Stimulated activated CD4-positive, alpha-beta T cell treated with anti-CD3 and anti-CD28 coated beads, Interleukin-4, amount 100 ng/mL, for 4 hours (primary cell): ENCODE measurements around the gene STK38.
"Not testable (repeated sequence)": the region's sequence is repeated elsewhere in the genome, so short reads cannot be mapped to it uniquely, and the experiment has no call there.

Experiments
- DNase-seq, 2 experiments: peaks; one replicate each; pipeline ENCODE4 v3.0.0-alpha.2; 2020

STK38 gene

DNA sequence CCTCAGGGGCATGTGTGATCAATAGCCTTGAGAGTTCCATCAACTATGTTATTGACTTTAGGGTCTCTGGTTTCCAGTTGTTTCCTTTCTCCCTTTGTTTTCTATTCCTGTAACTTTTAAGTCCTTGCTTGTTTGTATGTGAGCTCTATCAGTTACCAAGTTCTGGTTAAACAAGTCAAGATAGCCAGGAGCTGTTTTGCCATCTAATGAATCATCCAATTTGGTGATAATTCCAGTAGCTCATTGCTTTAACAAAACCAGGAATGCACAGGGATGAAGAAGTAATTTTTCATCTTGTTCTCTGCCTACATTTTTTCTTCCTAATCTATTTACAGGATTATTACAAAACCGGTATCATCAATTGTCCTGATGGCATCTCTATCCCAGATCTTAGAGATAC lies 68.0 kb downstream of the STK38 start:
- no peak for DNase-seq

DNA sequence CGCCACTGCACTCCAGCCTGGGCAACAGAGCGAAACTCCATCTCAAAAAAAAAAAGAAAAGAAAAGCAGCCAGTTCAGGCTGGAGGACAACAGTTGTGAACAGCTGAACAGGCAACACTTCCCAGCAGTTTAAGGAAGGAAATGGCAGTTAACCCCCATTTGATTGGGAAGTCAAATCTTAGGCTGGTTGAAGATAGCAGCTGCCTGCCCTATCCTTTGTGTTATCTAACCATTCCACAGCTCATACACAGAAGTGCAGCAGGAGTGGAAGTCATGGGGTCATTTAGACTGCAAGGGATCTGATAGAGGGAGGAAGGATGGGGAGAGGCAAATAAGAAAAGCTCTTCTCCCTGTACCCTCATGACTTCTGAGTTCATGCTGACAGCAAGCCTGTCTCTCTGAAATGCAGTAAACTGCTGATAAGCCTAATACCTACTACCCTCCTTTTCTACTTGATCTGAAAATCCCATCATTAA lies 69.2 kb downstream of the STK38 start:
- no peak for DNase-seq

DNA sequence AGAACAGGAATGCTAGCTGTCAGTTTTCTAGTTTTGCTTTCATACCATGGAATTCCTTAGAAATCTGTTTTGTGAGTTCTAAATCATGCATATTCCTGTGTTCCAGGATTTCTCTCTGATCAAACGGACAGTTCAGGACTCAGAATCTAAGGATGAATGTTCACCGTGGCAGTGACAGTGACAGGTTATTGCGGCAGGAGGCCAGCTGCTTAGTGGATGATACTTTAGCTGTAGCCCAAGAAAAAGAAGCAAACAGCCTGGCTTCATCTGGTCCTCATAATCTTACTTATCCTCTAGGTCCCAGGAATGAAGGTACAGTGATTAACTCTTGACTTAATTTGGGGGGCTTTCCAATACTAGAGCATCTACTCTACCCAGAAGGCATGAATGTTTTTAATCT lies 77.3 kb downstream of the STK38 start:
- no peak for DNase-seq

DNA sequence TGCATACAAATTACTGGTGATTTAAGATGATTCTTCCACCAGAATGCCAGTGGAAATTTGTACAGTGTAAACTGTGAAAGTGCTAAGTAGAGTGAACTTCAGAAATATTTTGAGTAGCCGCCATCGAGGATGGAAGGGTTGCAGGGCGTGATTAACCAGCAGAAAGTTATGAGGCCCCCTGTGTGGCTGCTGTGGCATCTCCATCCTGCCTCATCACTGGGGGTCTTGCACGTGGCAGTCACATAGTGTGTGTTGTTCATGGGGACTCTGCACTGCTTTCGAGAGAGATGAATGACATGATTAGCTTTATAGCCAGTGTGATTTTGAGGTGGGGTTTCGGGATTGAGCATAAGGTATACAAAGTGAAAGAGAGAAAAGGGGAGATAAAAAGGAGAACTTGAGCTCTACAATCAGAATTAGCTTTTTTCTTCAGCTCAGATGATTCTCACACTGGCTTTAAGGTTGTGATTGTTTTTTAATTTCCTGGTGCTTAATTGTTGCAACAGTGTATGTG lies 78.1 kb downstream of the STK38 start:
- no peak for DNase-seq

DNA sequence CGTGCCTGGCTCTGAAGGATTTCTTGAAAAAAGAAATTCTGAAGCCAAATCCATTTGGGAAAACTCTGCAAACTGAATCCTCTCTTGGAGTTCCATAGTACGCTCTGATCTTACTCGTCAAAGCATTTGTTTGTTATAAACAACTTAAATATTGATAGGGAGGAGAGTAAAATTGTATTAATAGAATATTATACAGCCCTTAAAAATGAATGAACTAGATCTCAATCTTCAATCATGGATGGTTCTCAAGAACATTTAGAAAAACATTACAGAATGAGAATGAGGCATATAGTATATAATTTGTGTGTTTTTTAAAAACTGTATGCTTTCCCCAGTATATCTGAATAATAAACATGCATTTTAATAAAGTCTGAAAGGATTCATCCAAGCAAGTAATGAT lies 79.7 kb downstream of the STK38 start:
- DNase-seq, result no peak

DNA sequence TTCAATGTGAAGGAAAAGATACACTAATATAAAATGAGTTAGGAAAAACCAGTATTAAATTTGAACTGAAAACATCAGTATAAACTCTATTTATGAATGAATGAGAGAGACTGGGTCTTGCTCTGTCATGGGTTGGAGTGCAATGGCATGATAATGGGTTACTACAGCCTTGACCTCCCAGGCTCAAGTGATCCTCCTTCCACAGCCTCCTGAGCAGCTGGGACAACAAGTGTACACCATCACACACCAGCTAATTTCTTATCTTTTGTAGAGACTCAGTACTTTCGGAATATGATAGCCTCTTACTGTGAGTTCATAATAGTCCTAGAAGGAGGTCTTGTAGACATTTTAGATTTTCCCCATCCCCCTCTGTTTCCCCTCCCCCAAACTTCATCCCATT lies 83.0 kb downstream of the STK38 start:
- no peak for DNase-seq

DNA sequence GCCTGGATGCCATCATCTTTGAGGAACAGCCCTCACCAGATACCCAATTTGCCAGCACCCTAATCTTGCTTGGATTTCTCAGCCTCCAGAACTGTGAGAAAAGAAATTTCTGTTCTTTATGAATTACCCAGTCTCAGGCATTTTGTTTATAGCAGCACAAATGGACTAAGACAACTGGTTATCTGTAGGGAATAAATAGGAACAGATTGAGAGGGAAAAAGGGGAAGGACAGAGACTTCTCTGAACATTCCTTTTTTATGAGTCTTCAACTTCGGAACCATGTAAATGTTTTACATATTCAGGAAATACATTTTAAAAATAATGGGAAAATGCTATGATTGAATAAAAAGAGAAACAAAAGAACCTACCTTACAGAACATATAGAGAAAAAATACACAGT lies 83.6 kb downstream of the STK38 start:
- DNase-seq, result no peak

DNA sequence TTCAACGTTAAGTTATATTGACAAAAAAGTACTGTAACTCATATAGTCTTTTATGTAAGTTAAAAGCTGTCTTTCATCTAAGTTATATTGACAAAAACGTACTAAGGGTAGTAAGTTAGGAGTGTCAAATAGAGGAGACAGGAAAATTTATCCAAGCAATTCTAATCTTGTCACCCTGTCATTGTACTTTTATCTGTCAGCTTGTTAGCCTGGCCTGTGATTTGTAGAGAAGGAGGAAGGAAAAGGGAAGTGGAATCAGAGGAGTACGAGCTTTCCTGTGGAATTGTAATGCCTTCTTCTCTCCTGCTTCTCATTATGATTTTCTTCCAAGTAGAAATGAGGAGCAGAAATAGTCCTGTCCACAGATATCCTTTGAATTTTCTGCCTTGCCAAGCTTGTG lies 85.6 kb downstream of the STK38 start:
- no peak for DNase-seq

DNA sequence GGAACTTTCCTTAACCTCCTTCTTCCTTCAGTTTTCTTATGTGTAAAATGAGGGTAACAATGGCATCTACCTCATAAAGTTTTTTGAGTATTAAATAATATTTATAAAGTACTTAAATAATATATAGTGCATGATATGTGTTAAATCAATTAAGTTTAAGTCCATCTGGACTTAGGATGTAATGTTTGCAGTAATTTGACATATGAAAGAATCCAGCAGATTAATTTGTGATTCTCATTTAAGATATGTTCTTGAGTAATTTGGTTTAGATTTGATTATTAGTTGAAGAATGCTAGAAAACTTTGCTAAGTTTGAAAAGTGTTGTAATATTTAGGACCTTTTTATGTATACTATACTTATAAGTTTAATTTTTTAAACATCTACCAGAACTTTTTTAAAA lies 86.4 kb downstream of the STK38 start:
- DNase-seq, result no peak

DNA sequence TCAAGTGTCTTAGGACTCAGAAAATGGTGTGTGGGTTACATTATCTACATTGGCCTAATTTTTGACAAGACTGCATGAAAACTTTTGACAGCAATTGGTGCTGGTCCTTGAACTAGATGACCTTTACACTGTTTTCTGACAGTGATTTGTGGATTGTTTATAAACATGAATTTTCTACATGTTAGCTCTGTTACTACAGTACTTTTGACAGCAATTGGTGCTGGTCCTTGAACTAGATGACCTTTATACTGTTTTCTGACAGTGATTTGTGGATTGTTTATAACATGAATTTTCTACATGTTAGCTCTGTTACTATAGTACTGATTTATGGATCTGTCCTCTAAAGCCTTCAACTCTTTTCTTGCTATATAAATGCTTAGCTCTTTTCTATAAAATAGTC lies 87.8 kb downstream of the STK38 start:
- DNase-seq, result no peak

DNA sequence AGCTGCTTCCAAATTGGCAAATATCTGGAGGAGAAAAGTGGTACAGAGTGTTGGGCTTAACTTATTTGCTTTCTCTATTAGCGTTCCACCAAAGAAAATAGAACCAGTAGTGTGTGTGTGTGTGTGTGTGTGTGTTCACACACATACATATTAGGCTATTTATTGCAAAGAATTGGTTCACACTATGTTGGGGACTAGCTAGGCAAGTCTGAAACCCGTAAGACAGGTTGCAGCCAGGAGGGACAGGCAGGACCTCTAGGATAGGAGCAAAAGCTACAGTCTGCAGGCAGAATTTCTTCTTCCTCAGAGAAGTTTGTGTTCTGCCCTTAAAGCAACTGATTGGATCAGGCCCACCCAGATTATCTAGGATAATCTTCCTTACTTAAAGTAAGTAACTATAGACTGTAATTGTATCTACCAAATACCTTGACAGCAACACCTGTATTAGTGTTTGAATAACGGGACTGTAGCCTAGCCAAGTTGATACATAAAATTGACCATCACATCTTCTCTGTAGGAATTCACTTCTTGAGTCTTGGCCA lies 91.7 kb downstream of the STK38 start:
- DNase-seq, result no peak

DNA sequence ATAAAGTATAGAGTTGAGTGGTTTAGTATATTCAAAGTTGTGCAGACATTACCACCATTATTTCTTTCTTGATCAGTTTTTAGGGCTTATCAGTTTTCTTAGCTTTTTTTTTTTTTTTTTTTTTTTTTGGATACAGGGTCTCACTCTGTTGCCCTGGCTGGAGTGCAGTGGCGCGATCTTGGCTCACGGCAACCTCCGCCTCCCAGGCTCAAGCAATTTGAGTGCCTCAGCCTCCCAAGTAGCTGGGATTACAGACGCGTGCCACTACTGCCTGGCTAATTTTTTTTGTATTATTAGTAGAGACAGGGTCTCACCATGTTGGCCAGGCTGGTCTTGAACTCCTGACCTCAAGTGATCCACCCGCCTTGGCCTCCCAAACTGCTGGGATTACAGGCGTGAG lies 94.4 kb downstream of the STK38 start:
- DNase-seq, result not testable (repeated sequence)

DNA sequence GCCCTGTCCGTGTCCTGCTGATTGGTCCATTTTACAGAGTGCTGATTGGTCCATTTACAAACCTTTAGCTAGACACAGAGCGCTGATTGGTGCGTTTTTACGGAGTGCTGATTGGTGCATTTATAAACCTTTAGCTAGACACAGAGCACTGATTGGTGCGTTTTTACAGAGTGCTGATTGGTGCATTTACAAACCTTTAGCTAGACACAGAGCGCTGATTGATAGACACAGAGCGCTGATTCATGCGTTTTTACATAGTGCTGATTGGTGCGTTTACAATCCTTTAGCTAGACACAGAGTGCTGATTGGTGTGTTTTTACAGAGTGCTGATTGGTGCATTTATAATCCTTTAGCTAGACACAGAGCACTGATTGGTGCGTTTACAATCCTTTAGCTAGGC lies 98.1 kb downstream of the STK38 start:
- DNase-seq, result not testable (repeated sequence)

DNA sequence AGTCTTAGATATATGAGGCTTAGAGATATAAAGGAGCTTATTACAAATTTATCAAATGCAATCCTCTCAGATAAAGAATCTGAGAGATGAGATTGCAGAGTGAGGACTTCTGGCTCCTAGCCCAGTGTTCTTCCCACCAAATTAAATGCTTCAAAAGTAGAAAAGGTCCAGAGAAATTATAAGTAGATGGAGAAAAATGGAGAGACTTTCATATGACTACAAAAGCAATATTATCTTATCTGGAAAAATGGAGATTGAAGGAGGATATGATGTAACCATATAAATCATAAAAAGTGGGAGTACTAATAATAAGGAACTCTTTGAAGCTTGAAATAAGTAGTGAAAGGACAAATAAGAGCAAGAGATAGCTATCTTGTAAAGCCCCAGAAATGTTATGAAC lies 101.7 kb downstream of the STK38 start:
- DNase-seq, result no peak

DNA sequence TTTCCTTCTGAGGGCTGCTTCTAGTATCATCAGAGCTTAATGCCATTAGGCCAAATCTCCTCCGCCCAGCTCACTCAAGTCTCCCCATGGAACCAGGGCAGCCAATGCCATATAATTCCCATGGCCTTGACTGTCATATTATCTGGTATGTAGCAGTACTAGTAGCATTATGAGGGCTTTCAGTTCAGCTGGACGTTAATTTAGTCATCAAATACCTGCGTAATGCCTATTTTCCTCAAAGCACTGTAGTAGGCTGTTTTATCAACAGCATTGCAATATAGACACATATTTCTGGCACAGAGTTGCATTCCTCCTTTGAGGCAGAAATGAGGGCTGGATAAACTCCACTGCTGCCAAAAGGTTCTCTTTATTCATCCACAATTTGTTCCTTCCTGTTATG lies 102.8 kb downstream of the STK38 start:
- DNase-seq, result no peak
